ENCODE results near the gene TBC1D1. TPM values are rescaled to one million over a fixed set of nuclear protein-coding genes. Genes with fewer than 3 reads are reported as not detected.

The TBC1D1 gene
- total RNA-seq, 1 donor from 2014 or later, result 54.5 TPM

GRCh38 chr4:37990731-37991245 lies 99.9 kb downstream of the TBC1D1 start:
- H3K36me3 Mint-ChIP-seq (ENCODE audit: low read depth, unreplicated experiment), result no peaks in the 10 kb centered on the region
- H4K20me1 ChIP-seq (ENCODE audit: insufficient read depth, low read length), result peaks cover 54% of the 10 kb centered on the region
- H3K9me3 Mint-ChIP-seq (ENCODE audit: unreplicated experiment), result no peaks in the 10 kb centered on the region
- H3K27me3 ChIP-seq (ENCODE audit: insufficient read depth, low read length), result no peaks in the 10 kb centered on the region
- no peak overlapping the region for H3K4me2 ChIP-seq (ENCODE audit: low read length)
- H3K4me1 ChIP-seq (ENCODE audit: insufficient read depth, low read length), result no peaks in the 10 kb centered on the region
- H3K36me3 ChIP-seq (ENCODE audit: insufficient read depth, low read length), result no peaks in the 10 kb centered on the region
- no peaks in the 10 kb centered on the region for H3K27me3 Mint-ChIP-seq (ENCODE audit: low read depth, unreplicated experiment)
- no peak overlapping the region for H3K27ac ChIP-seq (ENCODE audit: low read depth, low read length)
- no peak overlapping the region for H3K4me3 ChIP-seq (ENCODE audit: insufficient read depth, low read depth, low read length)
- H3K4me3 Mint-ChIP-seq (ENCODE audit: unreplicated experiment), result no peak overlapping the region
- H2AFZ ChIP-seq (ENCODE audit: low read depth, low read length), result no peak overlapping the region
- peaks cover 69% of the 10 kb centered on the region for H3K79me2 ChIP-seq (ENCODE audit: insufficient read depth, low read length)
- H3K9ac ChIP-seq (ENCODE audit: low read length), result no peak overlapping the region
- no peaks in the 10 kb centered on the region for H3K9me3 ChIP-seq (ENCODE audit: insufficient read depth, low read depth, low read length)
- no peak overlapping the region for H3K27ac Mint-ChIP-seq (ENCODE audit: unreplicated experiment)
- no peak for FAIRE-seq
- TF ChIP-seq EZH2 (IDR thresholded peaks at IDR 0.05; ENCODE audit: insufficient read depth, low read length) (no peak), CTCF (IDR thresholded peaks at IDR 0.05; ENCODE audit: insufficient read depth, low read depth, low read length) (no peak)
- H3K4me1 Mint-ChIP-seq (ENCODE audit: low read depth, unreplicated experiment), result no peaks in the 10 kb centered on the region
- no peak for DNase-seq (ENCODE audit: low read depth)

DNA sequence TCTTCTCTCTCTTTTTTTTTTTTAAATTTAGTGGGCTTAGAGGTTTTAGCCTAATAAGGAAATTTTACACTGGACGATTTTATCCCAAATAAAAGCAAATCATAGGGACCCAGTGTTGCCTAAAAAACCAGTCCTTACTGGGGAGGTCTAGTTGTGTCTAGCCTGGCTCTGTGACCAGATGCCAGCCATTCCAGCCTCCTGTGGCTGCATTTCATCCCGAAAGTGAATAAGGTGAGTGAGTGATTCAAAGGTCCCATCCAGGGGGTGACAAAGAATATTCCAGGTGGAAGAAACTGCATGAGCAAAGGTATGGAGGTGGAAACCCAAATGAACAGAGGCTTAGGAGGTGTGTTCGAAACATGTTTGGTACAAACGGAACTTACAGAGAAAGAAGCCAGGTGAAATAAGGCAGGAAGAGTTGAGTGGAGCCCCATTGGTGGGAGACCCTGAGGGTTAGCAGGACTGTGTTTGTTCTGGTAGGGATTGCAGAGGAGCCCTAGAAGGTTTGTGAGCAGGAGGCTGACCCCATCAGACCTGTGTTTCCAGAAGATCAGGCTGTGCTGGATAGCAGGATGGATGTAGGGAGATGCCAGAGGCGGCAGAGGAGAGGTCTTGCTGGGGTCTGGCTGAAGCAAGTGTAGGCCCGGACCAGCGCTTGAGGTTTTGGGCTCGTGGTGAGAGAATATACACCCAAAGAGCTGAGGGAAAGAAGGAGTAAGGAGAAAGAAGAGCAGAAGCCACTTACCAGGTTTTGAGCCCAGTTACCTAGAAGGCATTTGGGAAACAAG lies 100.9 kb downstream of the TBC1D1 start:
- H3K9ac ChIP-seq (ENCODE audit: low read length), result no peak overlapping the region
- H3K4me2 ChIP-seq (ENCODE audit: low read length), result no peak overlapping the region
- H4K20me1 ChIP-seq (ENCODE audit: insufficient read depth, low read length), result peaks cover 54% of the 10 kb centered on the region
- H2AFZ ChIP-seq (ENCODE audit: low read depth, low read length), result no peak overlapping the region
- H3K27me3 ChIP-seq (ENCODE audit: insufficient read depth, low read length), result no peaks in the 10 kb centered on the region
- Mint-ChIP-seq H3K4me3 (ENCODE audit: unreplicated experiment) (no peak overlapping the region), H3K27ac (ENCODE audit: unreplicated experiment) (no peak overlapping the region), H3K36me3 (ENCODE audit: low read depth, unreplicated experiment) (no peaks in the 10 kb centered on the region), H3K9me3 (ENCODE audit: unreplicated experiment) (no peaks in the 10 kb centered on the region), H3K4me1 (ENCODE audit: low read depth, unreplicated experiment) (no peaks in the 10 kb centered on the region), H3K27me3 (ENCODE audit: low read depth, unreplicated experiment) (no peaks in the 10 kb centered on the region)
- H3K4me3 ChIP-seq (ENCODE audit: insufficient read depth, low read depth, low read length), result no peak overlapping the region
- DNase-seq (ENCODE audit: low read depth), result no peak
- peaks cover 67% of the 10 kb centered on the region for H3K79me2 ChIP-seq (ENCODE audit: insufficient read depth, low read length)
- H3K4me1 ChIP-seq (ENCODE audit: insufficient read depth, low read length), result no peaks in the 10 kb centered on the region
- no peaks in the 10 kb centered on the region for H3K36me3 ChIP-seq (ENCODE audit: insufficient read depth, low read length)
- H3K27ac ChIP-seq (ENCODE audit: low read depth, low read length), result no peak overlapping the region
- no peak for FAIRE-seq
- no peaks in the 10 kb centered on the region for H3K9me3 ChIP-seq (ENCODE audit: insufficient read depth, low read depth, low read length)
- TF ChIP-seq EZH2 (IDR thresholded peaks at IDR 0.05; ENCODE audit: insufficient read depth, low read length) (no peak), CTCF (IDR thresholded peaks at IDR 0.05; ENCODE audit: insufficient read depth, low read depth, low read length) (no peak)

GRCh38 chr4:37993806-37994205 lies 102.9 kb downstream of the TBC1D1 start:
- no peak overlapping the region for H3K27ac ChIP-seq (ENCODE audit: low read depth, low read length)
- TF ChIP-seq CTCF (IDR thresholded peaks at IDR 0.05; ENCODE audit: insufficient read depth, low read depth, low read length), result no peak
- H3K4me3 ChIP-seq (ENCODE audit: insufficient read depth, low read depth, low read length), result no peak overlapping the region
- Mint-ChIP-seq H3K27ac (ENCODE audit: unreplicated experiment) (no peak overlapping the region), H3K9me3 (ENCODE audit: unreplicated experiment) (no peaks in the 10 kb centered on the region), H3K27me3 (ENCODE audit: low read depth, unreplicated experiment) (no peaks in the 10 kb centered on the region), H3K36me3 (ENCODE audit: low read depth, unreplicated experiment) (peaks cover 3% of the 10 kb centered on the region), H3K4me1 (ENCODE audit: low read depth, unreplicated experiment) (no peaks in the 10 kb centered on the region), H3K4me3 (ENCODE audit: unreplicated experiment) (no peak overlapping the region)
- H3K79me2 ChIP-seq (ENCODE audit: insufficient read depth, low read length), result peaks cover 68% of the 10 kb centered on the region
- H3K27me3 ChIP-seq (ENCODE audit: insufficient read depth, low read length), result no peaks in the 10 kb centered on the region
- no peak overlapping the region for H3K9ac ChIP-seq (ENCODE audit: low read length)
- FAIRE-seq (no peak), DNase-seq (ENCODE audit: low read depth) (no peak)
- no peaks in the 10 kb centered on the region for H3K36me3 ChIP-seq (ENCODE audit: insufficient read depth, low read length)
- no peak overlapping the region for H2AFZ ChIP-seq (ENCODE audit: low read depth, low read length)
- peaks cover 52% of the 10 kb centered on the region for H4K20me1 ChIP-seq (ENCODE audit: insufficient read depth, low read length)
- no peaks in the 10 kb centered on the region for H3K4me1 ChIP-seq (ENCODE audit: insufficient read depth, low read length)
- no peaks in the 10 kb centered on the region for H3K9me3 ChIP-seq (ENCODE audit: insufficient read depth, low read depth, low read length)
- no peak overlapping the region for H3K4me2 ChIP-seq (ENCODE audit: low read length)

Data from astrocyte (in vitro differentiated cells and primary cell).